Right cardiac atrium (tissue), 5 donors: Measurements from ENCODE around the gene SORCS2. TPM values are rescaled to one million over a fixed set of nuclear protein-coding genes. Genes with fewer than 3 reads are reported as not detected.
A peak's percentile ranks its signal among the peaks of the same experiment; 100 is the strongest.

Experiments
- ATAC-seq, 2 donors: fragments of 200-7000 bp; cut with Tn5 transposase; one replicate each; pipeline versions ENCODE4 v1.8.0 to v1.9.1; 2020; ENCODE audit warnings: moderate library complexity in 2 of 2, mild to moderate bottlenecking in 1 of 2
- DNase-seq, 3 donors: peaks; one replicate each; pipeline ENCODE4 v3.0.0-alpha.2; 2020
- H3K27ac ChIP-seq: one replicate; pipeline ENCODE4 v1.5.1; 2013; ENCODE audit warnings: mild to moderate bottlenecking, low read length, control low read depth, moderate library complexity
- H3K27me3 ChIP-seq: one replicate; pipeline ENCODE4 v1.6.1; 2013; ENCODE audit not compliant: control insufficient read depth, insufficient read depth
- H3K4me1 ChIP-seq: one replicate; pipeline ENCODE4 v1.6.1; 2013; ENCODE audit warnings: low read length; ENCODE audit not compliant: control insufficient read depth, insufficient read depth
- H3K4me3 ChIP-seq: one replicate; pipeline ENCODE4 v1.5.1; 2013; ENCODE audit warnings: low read length, control low read depth
- H3K9me3 ChIP-seq: one replicate; pipeline ENCODE4 v1.6.1; 2013; ENCODE audit warnings: low read length; ENCODE audit not compliant: control insufficient read depth
- WGBS: extraction: QIAGEN DNeasy Blood & Tissue Kit; methylation state at CpG from one replicate; pipeline ENCODE4 v1.1.7; 2013; 5-methylcytosine and 5-hydroxymethylcytosine counted together
- intact Hi-C, 4 donors: fragments of 100-400 bp; cut with DNase I; formaldehyde crosslinking; loops; one replicate each; pipeline versions ENCODE4 v1.11.0 to v1.14.0; 2022 to 2023
- polyA plus RNA-seq: library from polyadenylated mRNA; stranded (reverse); fragments of 200-250 nt; gene quantifications from one replicate; pipeline ENCODE4 v1.2.3, GENCODE V29; 2013
- total RNA-seq, 4 donors: library from RNA; stranded (reverse); fragmentation: NEBNext Ultra II Directional; extraction: Animal tissue kit (Norgen Biotek cat#: 25700); gene quantifications; one replicate each; pipeline ENCODE4 v1.2.1, GENCODE V29; 2021
- donor health status: healthy with polysubstance abuse.
- donor health status: DM: no; HTN: yes; CAD: no.
- donor health status: DM: no; HTN: no; CAD: no.
- donor health status: DM: no; HTN: yes; CAD: no; lungs with severe emphysema.
- donor health status: DM: yes; HTN: yes; CAD: no.

Gene SORCS2
- total and polyA plus RNA-seq, 5 donors: 2.1 to 7.3 (median 2.7) TPM

DNA sequence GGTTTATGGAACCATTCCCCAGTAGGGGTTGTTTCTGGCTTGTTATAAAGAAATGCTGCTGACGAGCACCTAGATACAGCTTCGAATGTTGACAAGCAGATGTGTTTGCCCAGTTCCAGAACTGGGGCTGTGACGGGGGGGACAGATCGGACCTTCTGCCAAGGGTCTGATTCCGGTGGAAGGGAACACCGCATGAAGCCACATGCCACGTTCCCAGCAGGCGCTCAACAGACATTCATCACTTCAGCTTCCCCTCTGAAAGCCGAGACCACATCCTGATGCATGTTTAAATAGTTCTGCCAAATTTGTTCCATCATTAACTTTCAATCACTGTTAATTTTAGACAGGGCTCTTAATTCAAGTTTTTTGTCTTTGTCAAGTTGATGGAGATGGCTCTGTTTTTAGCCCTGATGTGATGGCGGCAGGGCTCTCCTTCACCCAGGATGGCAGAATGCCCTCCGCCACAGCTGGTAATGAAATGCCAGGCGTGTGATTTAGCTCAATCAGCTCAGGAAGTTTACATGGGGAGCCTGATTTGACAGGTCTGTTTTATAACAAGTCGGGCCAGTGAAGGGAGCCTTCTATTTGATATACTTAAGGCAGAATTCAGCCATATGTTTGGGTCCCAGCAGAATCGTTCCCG, 185.0 kb downstream of the SORCS2 start:
- peak in 1 of 2 donors; percentile 15 for ATAC-seq
- no peak overlapping the region for H3K4me3 ChIP-seq
- intact Hi-C loops: no loop called here
- WGBS: 40% methylated on average over 15 of the region's 15 CpGs
- H3K27me3 ChIP-seq: no peaks in the 10 kb centered on the region
- no peak overlapping the region for H3K27ac ChIP-seq
- H3K9me3 ChIP-seq: no peaks in the 10 kb centered on the region
- H3K4me1 ChIP-seq: peaks cover 5% of the 10 kb centered on the region
- peak in 1 of 3 donors; percentile 46 for DNase-seq

DNA sequence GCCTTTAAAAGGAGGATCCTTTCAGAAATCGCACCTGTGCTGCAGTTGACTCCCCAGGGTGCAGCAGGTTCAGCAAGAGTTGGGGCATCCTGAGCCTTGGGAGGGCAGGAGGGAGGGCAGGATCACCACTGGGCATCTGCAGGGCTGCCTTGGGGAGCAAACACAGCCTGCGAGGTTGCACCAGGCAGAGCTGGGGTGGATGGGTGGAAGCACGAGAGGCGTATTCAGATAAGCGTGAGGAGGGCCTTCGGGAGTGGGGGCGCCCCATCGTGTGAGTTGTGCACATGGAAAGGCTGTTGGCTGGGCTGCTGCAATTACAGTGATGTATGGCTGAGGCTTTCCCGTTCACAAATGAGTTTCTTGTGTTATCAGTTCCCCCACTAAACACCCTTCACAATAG, 186.8 kb downstream of the SORCS2 start:
- Histone ChIP-seq H3K4me3 (no peak overlapping the region), H3K27me3 (no peaks in the 10 kb centered on the region), H3K27ac (no peak overlapping the region), H3K9me3 (no peaks in the 10 kb centered on the region), H3K4me1 (peaks cover 5% of the 10 kb centered on the region)
- ATAC-seq (no peak), DNase-seq (peak in 1 of 3 donors; percentile 28)
- WGBS: 82% methylated on average over 9 of the region's 9 CpGs
- intact Hi-C loops: no loop called here

DNA sequence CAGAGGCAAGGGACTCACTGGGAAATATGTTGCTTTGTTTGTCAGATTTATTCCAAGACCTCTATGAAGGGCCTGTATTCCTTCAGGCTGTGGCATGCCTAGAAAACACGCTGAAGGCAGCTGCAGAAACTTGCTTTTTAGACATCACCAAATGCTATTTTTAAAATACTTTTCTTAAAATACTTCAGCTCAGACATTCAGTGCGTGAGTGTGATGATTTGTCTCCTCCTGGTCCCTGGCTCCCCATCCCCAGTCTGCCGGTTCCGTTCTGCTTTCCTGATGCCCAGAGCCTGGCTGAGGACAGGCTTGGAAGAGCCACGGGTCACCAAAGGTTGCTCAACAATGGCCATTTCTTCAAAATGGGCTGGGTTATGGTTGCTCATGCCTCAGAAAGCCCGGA, 187.4 kb downstream of the SORCS2 start:
- intact Hi-C loops: no loop called here
- no peaks in the 10 kb centered on the region for H3K9me3 ChIP-seq
- H3K27me3 ChIP-seq: no peaks in the 10 kb centered on the region
- H3K4me1 ChIP-seq: peaks cover 5% of the 10 kb centered on the region
- DNase-seq: peak in 1 of 3 donors; percentile 6
- H3K27ac ChIP-seq: no peak overlapping the region
- no peak for ATAC-seq
- no peak overlapping the region for H3K4me3 ChIP-seq
- 65% methylated on average over 6 of the region's 6 CpGs for WGBS

DNA sequence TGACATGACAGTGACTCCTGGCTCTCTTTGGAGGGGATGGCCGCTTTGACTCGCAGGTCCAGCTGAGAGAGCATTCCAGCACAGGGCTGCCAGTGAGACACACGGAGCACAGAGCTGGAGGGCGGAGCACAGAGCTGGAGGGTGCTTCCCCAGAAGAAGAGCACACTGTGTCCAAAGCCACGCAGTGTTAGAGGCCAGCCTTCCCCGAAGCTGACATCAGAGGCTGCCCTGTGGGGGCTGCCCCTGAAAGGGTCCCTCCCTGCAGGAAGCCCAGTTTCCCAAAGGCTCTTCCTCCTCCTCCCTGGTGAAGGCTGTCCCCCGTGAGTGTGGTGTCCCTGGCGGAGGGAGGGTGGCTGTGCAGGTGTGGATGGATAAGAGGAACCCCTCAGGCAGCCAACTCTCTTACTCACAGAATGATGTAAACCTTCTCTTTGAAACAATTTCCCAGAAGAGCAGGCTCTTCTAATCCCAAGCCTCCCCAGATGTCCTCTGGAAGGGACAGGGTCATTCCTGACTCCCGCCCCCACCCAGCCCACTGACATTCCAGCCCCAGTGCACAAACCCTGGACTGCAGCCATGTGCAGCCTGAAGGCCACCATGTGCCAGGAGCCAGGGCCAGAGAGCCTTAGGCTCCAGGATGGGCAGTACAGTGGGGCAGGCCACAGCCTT, 189.0 kb downstream of the SORCS2 start:
- intact Hi-C loops: no loop called here
- no peaks in the 10 kb centered on the region for H3K27me3 ChIP-seq
- H3K27ac ChIP-seq: no peak overlapping the region
- ATAC-seq: peak; percentile 49
- 50% methylated on average over 9 of the region's 9 CpGs for WGBS
- no peak overlapping the region for H3K4me3 ChIP-seq
- peaks cover 5% of the 10 kb centered on the region for H3K4me1 ChIP-seq
- peak in 1 of 3 donors; percentile 37 for DNase-seq
- no peaks in the 10 kb centered on the region for H3K9me3 ChIP-seq

DNA sequence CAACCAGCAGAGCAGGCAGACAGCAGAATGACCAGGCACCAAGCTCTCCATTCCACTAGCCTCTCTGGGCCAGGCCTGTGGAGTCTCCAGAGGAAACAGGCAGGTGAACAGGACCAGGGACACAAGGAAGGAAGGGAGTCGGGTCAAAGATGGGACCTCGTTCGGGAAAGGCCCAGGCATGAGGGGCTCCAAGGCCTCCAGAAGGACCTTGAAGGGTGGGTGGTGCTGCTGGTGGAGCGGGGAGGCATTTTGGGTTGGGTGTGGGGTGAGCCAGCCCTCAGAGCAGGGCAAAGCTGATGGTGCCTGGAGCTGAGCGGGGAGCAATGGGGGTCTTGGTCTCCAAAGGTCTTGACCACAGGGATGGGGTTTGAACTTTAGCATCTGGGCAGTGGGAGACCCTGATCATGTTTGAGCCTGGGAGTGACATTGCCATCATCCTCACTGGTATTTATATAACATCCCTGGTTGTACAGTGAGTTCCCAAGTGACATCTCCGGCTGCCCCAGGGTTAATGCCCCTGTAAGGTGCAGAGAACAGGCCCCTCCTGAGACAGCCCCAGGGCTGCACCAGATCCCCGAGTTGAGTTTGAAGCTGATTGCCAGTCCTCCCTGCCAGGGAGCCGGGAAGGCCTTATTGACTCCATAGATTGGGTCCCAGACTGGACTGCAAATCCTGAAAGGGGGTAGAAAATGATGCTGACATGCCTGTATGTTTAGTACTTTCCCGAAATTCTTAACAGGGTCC, 189.7 kb downstream of the SORCS2 start:
- whole genome bisulfite sequencing: 83% methylated on average over 9 of the region's 9 CpGs
- Histone ChIP-seq H3K9me3 (no peaks in the 10 kb centered on the region), H3K4me3 (no peak overlapping the region), H3K4me1 (peaks cover 5% of the 10 kb centered on the region), H3K27me3 (no peaks in the 10 kb centered on the region), H3K27ac (no peak overlapping the region)
- no peak for ATAC-seq
- DNase-seq: peak in 1 of 3 donors; percentile 20
- intact Hi-C loops: no loop called here

DNA sequence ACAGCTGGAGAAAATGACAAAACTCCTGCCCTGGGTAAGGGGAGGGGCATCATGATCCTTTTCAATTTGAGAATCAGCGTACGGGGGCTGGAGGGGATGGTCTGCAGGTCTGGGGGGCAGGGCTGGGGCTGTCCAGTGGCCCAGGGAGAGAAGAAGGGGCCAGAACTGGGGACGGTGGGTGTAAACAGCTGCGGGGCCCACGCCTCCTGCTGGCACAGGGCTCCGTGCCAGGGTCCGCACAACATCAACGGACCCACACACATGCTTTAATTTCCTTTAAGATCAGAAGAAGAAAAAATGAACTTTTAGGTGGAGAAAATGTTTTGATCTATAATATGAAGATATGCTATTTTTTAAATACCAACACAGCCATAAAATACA, 190.3 kb downstream of the SORCS2 start:
- intact Hi-C loops: no loop called here
- DNase-seq (peak in 1 of 3 donors; percentile 36), ATAC-seq (no peak)
- Histone ChIP-seq H3K27ac (no peak overlapping the region), H3K27me3 (no peaks in the 10 kb centered on the region), H3K4me1 (peaks cover 5% of the 10 kb centered on the region), H3K4me3 (no peak overlapping the region), H3K9me3 (no peaks in the 10 kb centered on the region)
- 69% methylated on average over 8 of the region's 8 CpGs for WGBS

DNA sequence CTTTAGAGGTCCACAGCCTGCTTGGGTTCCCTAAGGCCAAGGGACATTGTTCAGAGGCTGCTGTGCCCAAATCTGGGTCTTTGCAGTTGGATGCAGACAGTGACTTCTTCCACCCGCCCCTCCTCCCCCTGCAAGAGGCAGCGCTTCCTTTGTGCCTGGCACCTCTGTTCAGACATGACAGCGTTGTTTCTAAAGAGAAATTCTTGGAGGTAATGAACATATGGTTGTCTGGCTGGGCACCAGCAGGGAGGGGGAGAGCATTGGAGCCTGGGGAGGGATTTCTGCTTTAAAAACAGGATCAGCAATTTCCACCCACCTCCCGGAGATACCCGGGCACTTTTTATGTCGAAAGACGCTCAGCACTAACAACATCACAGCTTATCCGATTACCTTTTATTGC, 190.9 kb downstream of the SORCS2 start:
- intact Hi-C loops: no loop called here
- no peak for DNase-seq

DNA sequence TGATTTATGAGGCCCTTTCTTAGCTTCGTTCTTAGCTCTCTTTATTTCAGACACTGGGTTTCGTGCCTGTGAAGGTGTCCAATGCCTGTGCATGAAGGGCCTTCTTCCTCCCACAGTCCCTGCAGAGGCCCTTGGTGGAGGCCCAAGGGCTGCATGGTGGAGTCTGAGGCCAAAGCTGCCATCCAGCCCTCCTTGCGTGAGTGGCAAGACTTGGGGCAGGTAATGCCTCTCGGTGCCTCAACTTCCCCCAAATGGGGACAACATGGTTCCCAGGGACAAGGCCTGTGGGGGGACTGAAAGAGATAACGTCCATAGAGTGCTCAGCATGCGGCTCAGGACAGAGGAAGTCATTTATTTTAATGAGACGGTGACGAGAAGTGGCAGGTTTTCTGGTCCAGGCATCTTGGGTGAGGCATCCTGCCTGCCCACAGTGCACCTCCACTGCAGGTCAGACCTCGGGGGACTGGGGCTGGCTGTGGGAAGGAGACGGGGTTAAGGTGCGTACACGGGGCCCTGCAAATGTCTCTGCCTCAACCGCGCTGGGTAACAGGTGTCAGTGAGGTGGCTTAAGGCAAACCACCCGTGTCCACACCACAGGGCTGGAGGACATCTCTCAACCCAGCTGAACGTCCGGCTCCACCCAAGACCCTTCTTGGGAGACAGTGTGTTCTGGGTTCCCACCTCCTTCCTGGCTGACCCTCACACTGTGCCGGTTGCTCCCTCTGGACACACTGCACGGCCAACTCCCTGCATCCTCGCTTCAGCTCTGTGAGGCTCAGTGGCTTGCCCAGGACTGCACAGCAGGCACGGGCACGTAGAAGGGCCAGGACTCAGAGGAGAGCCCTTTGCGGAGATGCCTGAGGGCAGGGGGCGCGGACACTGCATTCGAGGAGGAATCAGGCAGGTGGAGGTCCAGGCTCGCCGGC, 191.9 kb downstream of the SORCS2 start:
- Histone ChIP-seq H3K4me1 (peaks cover 5% of the 10 kb centered on the region), H3K4me3 (no peak overlapping the region), H3K27me3 (no peaks in the 10 kb centered on the region), H3K9me3 (no peaks in the 10 kb centered on the region), H3K27ac (no peak overlapping the region)
- ATAC-seq (no peak), DNase-seq (peak in 1 of 3 donors; percentile 27)
- intact Hi-C loops: no loop called here
- 81% methylated on average over 28 of the region's 28 CpGs for WGBS

More for the DNA sequence above, 190.9 kb downstream of the SORCS2 start:
- 86% methylated on average over 8 of the region's 8 CpGs for WGBS
- Histone ChIP-seq H3K27me3 (no peaks in the 10 kb centered on the region), H3K4me1 (peaks cover 5% of the 10 kb centered on the region), H3K4me3 (no peak overlapping the region), H3K27ac (no peak overlapping the region), H3K9me3 (no peaks in the 10 kb centered on the region)
- ATAC-seq: no peak

DNA sequence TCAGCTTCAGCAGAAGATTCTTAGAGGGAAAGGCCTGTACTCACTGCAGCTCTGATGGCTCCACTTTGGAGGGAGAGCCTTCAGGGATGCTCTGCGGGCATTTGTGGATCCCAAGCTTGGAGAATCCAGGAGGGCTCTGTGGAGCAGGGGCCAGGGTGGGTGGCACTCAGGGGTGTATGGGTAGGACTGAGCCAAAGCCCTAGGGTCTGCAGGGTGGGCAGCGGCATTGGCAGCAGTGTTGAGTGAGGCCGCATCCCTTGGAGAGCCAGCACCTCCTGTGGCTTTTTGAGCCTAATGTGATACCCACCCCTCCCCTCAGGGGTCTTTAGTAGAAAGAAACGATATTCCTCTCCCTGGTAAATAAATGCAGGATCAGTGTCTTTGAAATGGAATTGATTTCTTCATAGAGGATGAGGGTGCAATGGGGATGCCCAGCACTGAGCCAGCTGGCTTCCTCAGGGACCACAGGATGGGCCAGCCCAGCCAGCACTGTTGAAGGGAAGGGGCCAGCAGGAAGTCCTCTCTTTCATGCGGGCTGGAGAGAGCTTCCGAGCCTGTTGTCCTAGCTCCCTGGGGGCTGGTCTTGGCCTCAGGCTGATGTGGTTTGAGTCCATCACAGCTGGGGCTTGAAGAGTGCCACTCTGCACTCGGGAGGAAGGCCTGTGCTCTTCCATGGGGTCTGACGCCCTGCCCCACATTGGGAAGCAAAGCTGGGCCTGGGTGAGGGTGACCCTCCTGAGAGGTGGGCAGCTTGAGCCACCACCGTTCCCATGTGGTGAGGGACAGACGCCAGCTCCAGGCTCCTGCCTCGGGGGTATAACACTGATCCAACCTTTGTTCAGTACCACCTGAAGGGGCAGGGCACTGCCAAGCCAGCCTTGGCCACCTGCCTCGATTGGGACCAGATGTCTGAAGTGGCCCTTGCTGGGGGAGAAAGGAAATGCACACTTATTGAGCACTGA, 192.9 kb downstream of the SORCS2 start:
- intact Hi-C loops: no loop called here
- Histone ChIP-seq H3K9me3 (no peaks in the 10 kb centered on the region), H3K4me3 (no peak overlapping the region), H3K27ac (no peak overlapping the region), H3K4me1 (peaks cover 5% of the 10 kb centered on the region), H3K27me3 (no peaks in the 10 kb centered on the region)
- WGBS: 63% methylated on average over 12 of the region's 12 CpGs
- ATAC-seq (no peak), DNase-seq (peak in 1 of 3 donors; percentile 18)

DNA sequence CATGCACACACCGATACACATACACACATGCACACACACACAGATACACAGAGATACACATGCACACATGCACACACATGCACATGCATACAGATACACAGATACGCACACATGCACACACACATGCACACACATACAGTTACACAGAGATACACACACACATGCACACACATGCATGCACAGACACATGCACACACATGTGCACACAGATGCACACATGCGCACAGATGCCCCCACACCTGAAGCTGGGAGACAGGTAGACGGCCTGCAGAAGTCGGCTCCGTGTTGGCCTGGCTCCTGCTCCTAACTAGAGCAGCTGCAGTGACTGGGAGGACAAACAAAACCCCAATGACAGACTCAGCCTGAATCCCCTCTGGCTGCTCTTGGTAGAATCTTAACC, 195.6 kb downstream of the SORCS2 start:
- no peak for ATAC-seq
- Histone ChIP-seq H3K27me3 (no peaks in the 10 kb centered on the region), H3K4me1 (no peaks in the 10 kb centered on the region), H3K9me3 (no peaks in the 10 kb centered on the region), H3K4me3 (no peak overlapping the region), H3K27ac (no peak overlapping the region)
- peak in 1 of 3 donors; percentile 12 for DNase-seq
- WGBS: 96% methylated on average over 6 of the region's 6 CpGs
- intact Hi-C loops: no loop called here
